Activated T-cell treated with anti-CD3 and anti-CD28 coated beads for 4 hours (primary cell): ENCODE results near the gene MYO7B.

Experiments used
- DNase-seq: peaks from one replicate; pipeline ENCODE4 v3.0.0-alpha.2; 2020

Gene MYO7B

GRCh38 chr2:127683757-127684156 lies 148.3 kb downstream of the MYO7B start:
- no peak for DNase-seq

DNA sequence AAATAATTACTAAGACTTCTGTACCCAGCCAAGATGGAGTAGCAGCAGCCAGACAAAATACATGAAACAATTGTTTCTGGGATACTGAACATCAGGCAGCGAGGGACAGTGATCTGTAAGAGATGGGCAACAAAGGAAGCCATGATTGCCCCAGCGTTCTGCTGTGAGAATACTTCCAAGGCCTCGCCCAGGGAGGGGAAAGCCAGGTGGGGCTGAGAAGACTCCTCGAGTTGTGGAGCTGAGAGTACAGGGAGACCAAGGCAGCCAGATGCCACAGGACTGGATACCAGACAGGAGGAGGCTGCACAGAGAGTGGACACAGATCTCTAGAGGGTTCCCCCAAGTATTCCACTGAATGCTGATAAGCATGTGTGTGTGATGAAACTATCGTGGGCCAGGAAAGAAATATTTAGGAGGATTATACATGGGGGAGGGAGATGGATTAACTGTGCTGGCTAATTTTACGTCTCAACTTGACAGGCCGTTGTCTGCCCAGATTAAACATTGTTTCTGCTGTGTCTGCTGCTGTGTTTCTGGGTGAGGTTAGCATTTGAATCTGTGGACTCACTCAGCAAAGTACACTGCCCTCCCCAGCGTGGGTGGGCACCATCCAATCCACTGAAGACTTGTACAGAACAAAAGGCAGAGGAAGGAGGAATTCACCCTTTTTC lies 150.1 kb downstream of the MYO7B start:
- no peak for DNase-seq
